ENCODE measurements around the gene TPSD1.

Gene TPSD1

DNA sequence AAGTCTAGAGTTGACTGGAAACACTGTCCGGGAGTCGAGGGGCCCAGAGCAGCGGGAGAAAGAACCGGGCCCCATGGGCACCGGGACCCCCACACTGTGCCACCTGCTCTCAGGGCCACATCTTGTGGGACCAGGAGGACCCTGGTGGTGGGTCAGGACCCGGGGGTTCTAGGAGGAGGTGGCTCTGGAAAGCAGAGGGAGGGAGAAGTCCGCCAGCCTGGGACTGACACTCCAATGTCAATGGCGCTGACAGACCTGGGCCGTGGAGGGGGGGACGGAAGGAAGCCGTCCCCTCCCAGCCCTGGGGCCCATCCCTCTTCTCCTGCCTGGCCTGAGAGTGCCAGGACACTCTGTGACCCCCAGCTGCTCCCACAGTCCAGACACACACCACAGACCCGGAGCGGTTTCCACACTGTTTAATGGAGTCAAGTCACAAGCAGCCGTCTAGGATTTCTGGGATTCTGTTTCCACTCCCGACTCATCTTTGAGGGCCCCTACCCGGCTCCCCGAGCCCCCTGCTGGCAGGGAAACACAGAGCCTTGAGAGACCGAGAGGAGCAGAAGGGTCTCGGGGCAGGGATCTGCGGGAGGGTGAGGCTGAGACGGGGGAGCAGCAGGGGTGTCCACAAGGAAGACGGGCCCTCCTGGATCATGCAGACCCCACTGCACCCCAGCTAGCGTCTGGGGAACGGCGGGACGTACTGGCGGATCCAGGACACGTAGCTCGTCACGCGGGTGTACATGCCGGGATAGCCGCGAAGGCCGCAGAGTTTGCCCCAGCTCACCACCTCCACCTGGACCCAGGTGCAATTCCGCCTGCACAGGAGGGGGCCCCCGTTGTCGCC, 30.0 kb downstream of the TPSD1 start:
- no peaks in the 10 kb centered on the region for H4K20me1 ChIP-seq (ENCODE audit: low read depth, low read length)
- H3F3A ChIP-seq (ENCODE audit: insufficient read depth), result no peaks in the 10 kb centered on the region
- H3K9me3 ChIP-seq (ENCODE audit: insufficient read depth, low read length), result no peaks in the 10 kb centered on the region
- no peaks in the 10 kb centered on the region for H3K36me3 ChIP-seq (ENCODE audit: low read length)
- no peaks in the 10 kb centered on the region for H3K27me3 ChIP-seq (ENCODE audit: low read length)
- no peak overlapping the region for H2AFZ ChIP-seq (ENCODE audit: low read depth, low read length, severe bottlenecking)
- H3K9ac ChIP-seq (ENCODE audit: low read length), result no peak overlapping the region
- H3K4me2 ChIP-seq (ENCODE audit: low read depth, low read length, poor library complexity, severe bottlenecking), result no peak overlapping the region
- TF ChIP-seq, protein P1, sequence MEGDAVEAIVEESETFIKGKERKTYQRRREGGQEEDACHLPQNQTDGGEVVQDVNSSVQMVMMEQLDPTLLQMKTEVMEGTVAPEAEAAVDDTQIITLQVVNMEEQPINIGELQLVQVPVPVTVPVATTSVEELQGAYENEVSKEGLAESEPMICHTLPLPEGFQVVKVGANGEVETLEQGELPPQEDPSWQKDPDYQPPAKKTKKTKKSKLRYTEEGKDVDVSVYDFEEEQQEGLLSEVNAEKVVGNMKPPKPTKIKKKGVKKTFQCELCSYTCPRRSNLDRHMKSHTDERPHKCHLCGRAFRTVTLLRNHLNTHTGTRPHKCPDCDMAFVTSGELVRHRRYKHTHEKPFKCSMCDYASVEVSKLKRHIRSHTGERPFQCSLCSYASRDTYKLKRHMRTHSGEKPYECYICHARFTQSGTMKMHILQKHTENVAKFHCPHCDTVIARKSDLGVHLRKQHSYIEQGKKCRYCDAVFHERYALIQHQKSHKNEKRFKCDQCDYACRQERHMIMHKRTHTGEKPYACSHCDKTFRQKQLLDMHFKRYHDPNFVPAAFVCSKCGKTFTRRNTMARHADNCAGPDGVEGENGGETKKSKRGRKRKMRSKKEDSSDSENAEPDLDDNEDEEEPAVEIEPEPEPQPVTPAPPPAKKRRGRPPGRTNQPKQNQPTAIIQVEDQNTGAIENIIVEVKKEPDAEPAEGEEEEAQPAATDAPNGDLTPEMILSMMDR (IDR thresholded peaks at IDR 0.05; ENCODE audit: insufficient read depth, low read length, poor library complexity, severe bottlenecking), result no peak
- no peak for TF ChIP-seq EZH2phosphoT487 (conservative IDR thresholded peaks at IDR 0.05; ENCODE audit: low read length)
- H3K27ac ChIP-seq (ENCODE audit: low read depth, low read length), result no peak overlapping the region
- no peaks in the 10 kb centered on the region for H3K9me2 ChIP-seq (replicated peaks; ENCODE audit: insufficient read depth, low read length)
- H3K4me3 ChIP-seq (ENCODE audit: insufficient read depth, low read length, poor library complexity, severe bottlenecking), result no peak overlapping the region
- no peaks in the 10 kb centered on the region for H3K79me2 ChIP-seq (ENCODE audit: insufficient read depth, low read length)

DNA sequence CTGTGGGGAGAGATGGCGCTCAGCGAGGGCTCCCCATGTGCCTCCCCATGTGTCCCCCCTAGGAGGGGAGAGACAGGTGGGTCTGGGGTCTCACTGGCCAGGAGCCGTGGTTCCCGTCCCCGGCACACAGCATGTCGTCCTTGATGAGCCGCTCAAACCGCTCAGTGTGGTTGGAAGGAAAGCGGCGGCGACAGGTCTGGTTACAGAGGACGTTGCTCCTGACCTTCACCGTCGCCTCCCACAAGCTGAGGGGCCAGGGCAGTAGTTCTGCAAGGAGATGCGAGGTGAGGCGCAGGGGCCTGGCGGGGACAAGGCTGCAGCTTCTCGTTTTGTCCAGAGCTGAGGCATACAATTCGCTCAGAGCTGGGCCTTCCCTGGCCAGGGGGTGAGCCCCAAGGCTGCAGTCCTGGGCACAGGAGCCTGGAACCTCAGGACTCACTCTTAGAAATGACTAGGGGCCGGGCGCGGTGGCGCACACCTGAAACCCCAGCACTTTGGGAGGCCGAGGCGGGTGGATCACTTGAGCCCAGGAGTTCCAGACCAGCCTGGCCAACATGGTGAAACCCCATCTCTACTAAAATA, 30.7 kb downstream of the TPSD1 start:
- Histone ChIP-seq H4K20me1 (ENCODE audit: low read depth, low read length) (no peaks in the 10 kb centered on the region), H3K36me3 (ENCODE audit: low read length) (no peaks in the 10 kb centered on the region), H3K79me2 (ENCODE audit: insufficient read depth, low read length) (no peaks in the 10 kb centered on the region), H3K4me3 (ENCODE audit: insufficient read depth, low read length, poor library complexity, severe bottlenecking) (no peak overlapping the region), H3F3A (ENCODE audit: insufficient read depth) (no peaks in the 10 kb centered on the region), H3K27ac (ENCODE audit: low read depth, low read length) (no peak overlapping the region), H3K9ac (ENCODE audit: low read length) (no peak overlapping the region), H3K9me3 (ENCODE audit: insufficient read depth, low read length) (no peaks in the 10 kb centered on the region), H3K4me2 (ENCODE audit: low read depth, low read length, poor library complexity, severe bottlenecking) (no peak overlapping the region), H3K27me3 (ENCODE audit: low read length) (no peaks in the 10 kb centered on the region), H2AFZ (ENCODE audit: low read depth, low read length, severe bottlenecking) (no peak overlapping the region), H3K9me2 (replicated peaks; ENCODE audit: insufficient read depth, low read length) (no peaks in the 10 kb centered on the region)
- TF ChIP-seq, protein P1 (IDR thresholded peaks at IDR 0.05; ENCODE audit: insufficient read depth, low read length, poor library complexity, severe bottlenecking), result no peak

DNA sequence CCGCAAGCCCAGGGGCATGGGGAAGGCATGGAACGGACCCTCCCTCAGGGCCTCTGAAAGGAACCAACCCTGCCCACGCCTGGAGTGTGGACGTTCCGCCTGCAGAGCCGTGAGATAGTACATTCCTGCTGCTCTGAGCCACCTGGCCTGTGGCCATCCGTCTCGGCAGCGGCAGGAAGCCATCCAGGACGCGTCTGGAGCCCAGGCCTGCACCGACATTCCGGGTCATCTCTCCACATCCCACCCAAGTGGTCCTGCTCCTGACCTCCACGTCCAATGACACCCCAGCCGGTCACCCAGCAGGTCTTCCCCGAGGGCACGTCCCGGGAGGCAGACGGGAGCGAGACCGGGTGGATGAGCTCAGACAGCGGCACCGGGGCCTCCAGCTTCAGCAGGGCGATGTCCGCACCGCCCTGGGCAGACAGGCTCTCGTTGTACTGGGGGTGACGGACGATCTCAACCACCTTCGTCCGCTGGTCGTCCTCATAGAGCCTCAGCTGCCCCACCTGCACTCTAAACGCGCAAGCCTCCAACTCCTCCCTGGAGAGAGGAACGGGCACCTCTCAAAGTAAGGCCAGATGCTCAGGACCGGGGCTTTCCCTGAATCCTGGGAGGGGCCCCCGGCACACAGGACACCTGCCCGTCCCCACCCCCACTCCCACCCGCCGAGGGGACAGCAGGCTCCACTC, 32.3 kb downstream of the TPSD1 start:
- no peaks in the 10 kb centered on the region for H3F3A ChIP-seq (ENCODE audit: insufficient read depth)
- H3K4me3 ChIP-seq (ENCODE audit: insufficient read depth, low read length, poor library complexity, severe bottlenecking), result no peak overlapping the region
- no peak overlapping the region for H3K9ac ChIP-seq (ENCODE audit: low read length)
- H2AFZ ChIP-seq (ENCODE audit: low read depth, low read length, severe bottlenecking), result no peak overlapping the region
- H3K79me2 ChIP-seq (ENCODE audit: insufficient read depth, low read length), result no peaks in the 10 kb centered on the region
- H3K36me3 ChIP-seq (ENCODE audit: low read length), result no peaks in the 10 kb centered on the region
- TF ChIP-seq, protein P1 (IDR thresholded peaks at IDR 0.05; ENCODE audit: insufficient read depth, low read length, poor library complexity, severe bottlenecking), result no peak
- TF ChIP-seq EZH2phosphoT487 (conservative IDR thresholded peaks at IDR 0.05; ENCODE audit: low read length), result no peak
- H3K27ac ChIP-seq (ENCODE audit: low read depth, low read length), result no peak overlapping the region
- H3K9me3 ChIP-seq (ENCODE audit: insufficient read depth, low read length), result no peaks in the 10 kb centered on the region
- no peaks in the 10 kb centered on the region for H3K9me2 ChIP-seq (replicated peaks; ENCODE audit: insufficient read depth, low read length)
- no peaks in the 10 kb centered on the region for H3K27me3 ChIP-seq (ENCODE audit: low read length)
- no peaks in the 10 kb centered on the region for H4K20me1 ChIP-seq (ENCODE audit: low read depth, low read length)
- H3K4me2 ChIP-seq (ENCODE audit: low read depth, low read length, poor library complexity, severe bottlenecking), result no peak overlapping the region

Data from SU-DHL-6 (cell line).